ENCODE measurements around the gene ILDR2.

ILDR2 gene

DNA sequence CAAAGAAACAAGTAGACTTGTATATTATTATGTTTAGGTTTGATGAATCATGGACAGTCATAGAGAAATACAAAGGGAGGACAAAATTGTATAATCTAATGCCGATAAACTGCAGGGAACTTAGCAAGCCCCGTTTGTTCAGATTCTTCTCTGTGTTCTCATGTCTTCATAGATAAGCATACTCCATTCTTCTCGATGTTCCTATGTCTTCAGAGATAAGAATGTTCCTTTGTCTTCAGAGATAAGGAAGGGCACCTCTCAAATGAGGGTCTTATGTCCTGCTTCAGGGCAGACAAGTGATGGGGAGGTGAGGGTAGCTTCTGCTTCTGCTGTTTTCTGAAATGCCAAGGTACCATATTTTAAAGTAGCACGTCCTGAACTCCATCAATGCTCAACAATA lies 79.6 kb downstream of the ILDR2 start:
- DNase-seq, result no peak
- no peaks in the 10 kb centered on the region for H3F3A ChIP-seq (ENCODE audit: insufficient read depth, low read length)
- no peak overlapping the region for H2AFZ ChIP-seq (ENCODE audit: low read length)
- no peaks in the 10 kb centered on the region for H3K4me1 ChIP-seq (ENCODE audit: low read length)
- no peaks in the 10 kb centered on the region for H3K27me3 ChIP-seq (replicated peaks; ENCODE audit: insufficient read depth, low read length)
- no peaks in the 10 kb centered on the region for H4K20me1 ChIP-seq (ENCODE audit: insufficient read depth, low read length)
- no peak overlapping the region for H3K27ac ChIP-seq (ENCODE audit: low read length)
- no peaks in the 10 kb centered on the region for H3K9me3 ChIP-seq (replicated peaks; ENCODE audit: insufficient read depth, low read length)
- TF ChIP-seq, protein P1, sequence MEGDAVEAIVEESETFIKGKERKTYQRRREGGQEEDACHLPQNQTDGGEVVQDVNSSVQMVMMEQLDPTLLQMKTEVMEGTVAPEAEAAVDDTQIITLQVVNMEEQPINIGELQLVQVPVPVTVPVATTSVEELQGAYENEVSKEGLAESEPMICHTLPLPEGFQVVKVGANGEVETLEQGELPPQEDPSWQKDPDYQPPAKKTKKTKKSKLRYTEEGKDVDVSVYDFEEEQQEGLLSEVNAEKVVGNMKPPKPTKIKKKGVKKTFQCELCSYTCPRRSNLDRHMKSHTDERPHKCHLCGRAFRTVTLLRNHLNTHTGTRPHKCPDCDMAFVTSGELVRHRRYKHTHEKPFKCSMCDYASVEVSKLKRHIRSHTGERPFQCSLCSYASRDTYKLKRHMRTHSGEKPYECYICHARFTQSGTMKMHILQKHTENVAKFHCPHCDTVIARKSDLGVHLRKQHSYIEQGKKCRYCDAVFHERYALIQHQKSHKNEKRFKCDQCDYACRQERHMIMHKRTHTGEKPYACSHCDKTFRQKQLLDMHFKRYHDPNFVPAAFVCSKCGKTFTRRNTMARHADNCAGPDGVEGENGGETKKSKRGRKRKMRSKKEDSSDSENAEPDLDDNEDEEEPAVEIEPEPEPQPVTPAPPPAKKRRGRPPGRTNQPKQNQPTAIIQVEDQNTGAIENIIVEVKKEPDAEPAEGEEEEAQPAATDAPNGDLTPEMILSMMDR (IDR thresholded peaks at IDR 0.05; ENCODE audit: low read length), result no peak
- TF ChIP-seq EZH2phosphoT487 (IDR thresholded peaks at IDR 0.05; ENCODE audit: low read length), result no peak
- no peak for TF ChIP-seq EZH2 (optimal IDR thresholded peaks at IDR 0.05; ENCODE audit: low read depth, low read length)
- no peak overlapping the region for H3K9ac ChIP-seq (ENCODE audit: low read length)
- H3K79me2 ChIP-seq (ENCODE audit: low read length), result no peaks in the 10 kb centered on the region
- no peaks in the 10 kb centered on the region for H3K36me3 ChIP-seq (replicated peaks; ENCODE audit: insufficient read depth, low read length)
- H3K9me2 ChIP-seq (replicated peaks; ENCODE audit: insufficient read depth, low read length), result no peaks in the 10 kb centered on the region
- no peak overlapping the region for H3K4me3 ChIP-seq (ENCODE audit: low read length)
- H3K4me2 ChIP-seq (ENCODE audit: low read depth, low read length), result no peak overlapping the region

DNA sequence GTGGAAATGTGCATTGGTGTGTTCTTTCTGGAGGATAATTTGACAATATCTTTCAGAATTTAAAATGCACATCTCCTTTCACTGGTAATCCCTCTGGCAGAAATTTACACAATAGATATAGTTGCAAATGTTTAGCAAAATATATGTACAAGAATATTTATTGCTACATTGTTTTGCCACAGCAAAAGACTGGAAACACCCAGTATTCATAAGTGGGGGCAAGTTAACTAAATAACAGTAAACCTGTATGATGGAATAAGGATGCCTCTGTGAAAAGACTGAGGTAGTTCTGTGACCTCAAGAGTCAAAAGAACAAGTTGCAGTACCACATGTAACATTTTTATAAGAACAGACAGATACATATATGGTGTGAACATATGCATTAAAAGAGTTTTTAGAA lies 85.6 kb downstream of the ILDR2 start:
- Histone ChIP-seq H3K4me3 (ENCODE audit: low read length) (no peak overlapping the region), H4K20me1 (ENCODE audit: insufficient read depth, low read length) (no peaks in the 10 kb centered on the region), H2AFZ (ENCODE audit: low read length) (peak overlapping the region; percentile 22; the same call in 1 of the 2 replicates), H3K27ac (ENCODE audit: low read length) (no peak overlapping the region), H3K27me3 (replicated peaks; ENCODE audit: insufficient read depth, low read length) (no peaks in the 10 kb centered on the region), H3K9me3 (replicated peaks; ENCODE audit: insufficient read depth, low read length) (no peaks in the 10 kb centered on the region), H3K9ac (ENCODE audit: low read length) (no peak overlapping the region), H3F3A (ENCODE audit: insufficient read depth, low read length) (no peaks in the 10 kb centered on the region), H3K4me1 (ENCODE audit: low read length) (peaks cover 6% of the 10 kb centered on the region), H3K4me2 (ENCODE audit: low read depth, low read length) (peak overlapping the region; percentile 23; the same call in 1 of the 2 replicates), H3K36me3 (replicated peaks; ENCODE audit: insufficient read depth, low read length) (no peaks in the 10 kb centered on the region), H3K9me2 (replicated peaks; ENCODE audit: insufficient read depth, low read length) (no peaks in the 10 kb centered on the region), H3K79me2 (ENCODE audit: low read length) (no peaks in the 10 kb centered on the region)
- TF ChIP-seq, protein P1 (IDR thresholded peaks at IDR 0.05; ENCODE audit: low read length), result no peak
- TF ChIP-seq EZH2 (optimal IDR thresholded peaks at IDR 0.05; ENCODE audit: low read depth, low read length) (no peak), EZH2phosphoT487 (IDR thresholded peaks at IDR 0.05; ENCODE audit: low read length) (no peak)
- no peak for DNase-seq

DNA sequence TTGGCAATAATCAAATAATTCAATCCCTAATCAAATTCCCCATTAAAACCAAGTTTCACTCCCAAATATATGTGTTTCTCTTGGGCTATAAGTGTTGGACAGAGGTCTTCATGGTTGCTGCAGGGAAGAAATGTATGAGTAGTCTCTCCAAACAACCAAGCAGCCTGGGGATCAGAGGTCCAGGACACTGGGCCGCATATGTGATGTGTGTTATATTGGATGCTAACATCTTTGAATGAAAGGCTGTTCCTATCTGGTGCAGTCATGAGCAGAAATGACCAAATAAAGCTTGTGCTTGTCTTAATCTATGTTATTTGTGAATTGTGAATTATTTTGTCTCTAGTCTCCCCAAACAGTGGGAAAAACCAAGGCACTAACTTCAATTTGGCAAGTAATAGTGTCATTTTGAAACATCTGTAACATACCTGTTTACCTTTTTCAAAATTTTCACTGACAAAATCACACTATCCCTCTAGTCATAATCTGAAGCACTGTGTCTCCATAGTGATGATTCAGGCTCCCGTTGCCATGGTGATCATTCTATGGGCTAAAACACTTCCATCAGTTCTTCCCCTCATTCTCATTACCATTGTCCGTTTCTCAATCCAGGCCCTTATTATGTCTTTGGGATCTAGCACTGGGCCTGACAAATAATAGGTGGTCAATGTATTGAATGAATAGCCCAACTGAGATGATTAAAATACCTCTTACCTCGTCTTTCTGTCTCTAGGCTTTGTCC lies 86.8 kb downstream of the ILDR2 start:
- H2AFZ ChIP-seq (ENCODE audit: low read length), result no peak overlapping the region
- H3K4me3 ChIP-seq (ENCODE audit: low read length), result no peak overlapping the region
- peaks cover 9% of the 10 kb centered on the region for H3K4me1 ChIP-seq (ENCODE audit: low read length)
- DNase-seq, result no peak
- H3K79me2 ChIP-seq (ENCODE audit: low read length), result no peaks in the 10 kb centered on the region
- no peaks in the 10 kb centered on the region for H3K27me3 ChIP-seq (replicated peaks; ENCODE audit: insufficient read depth, low read length)
- no peak overlapping the region for H3K4me2 ChIP-seq (ENCODE audit: low read depth, low read length)
- H3K9ac ChIP-seq (ENCODE audit: low read length), result no peak overlapping the region
- no peaks in the 10 kb centered on the region for H4K20me1 ChIP-seq (ENCODE audit: insufficient read depth, low read length)
- H3F3A ChIP-seq (ENCODE audit: insufficient read depth, low read length), result no peaks in the 10 kb centered on the region
- no peaks in the 10 kb centered on the region for H3K9me3 ChIP-seq (replicated peaks; ENCODE audit: insufficient read depth, low read length)
- TF ChIP-seq EZH2 (optimal IDR thresholded peaks at IDR 0.05; ENCODE audit: low read depth, low read length), result no peak
- TF ChIP-seq EZH2phosphoT487 (IDR thresholded peaks at IDR 0.05; ENCODE audit: low read length), result no peak
- TF ChIP-seq, protein P1 (IDR thresholded peaks at IDR 0.05; ENCODE audit: low read length), result no peak
- no peak overlapping the region for H3K27ac ChIP-seq (ENCODE audit: low read length)
- no peaks in the 10 kb centered on the region for H3K9me2 ChIP-seq (replicated peaks; ENCODE audit: insufficient read depth, low read length)
- no peaks in the 10 kb centered on the region for H3K36me3 ChIP-seq (replicated peaks; ENCODE audit: insufficient read depth, low read length)
